Peyer's patch (tissue), 4 donors: ENCODE data around the gene OR52B4.
"Not testable (repeated sequence)": the region's sequence is repeated elsewhere in the genome, so short reads cannot be mapped to it uniquely, and the experiment has no call there.

ENCODE experiments used
- CTCF ChIP-seq, 6 experiments: fragments of 450-650 bp in 4 of 6; fragments of 200-600 bp in 2 of 6; sonication (generic) in 1 of 6; IDR thresholded peaks; one replicate each; pipeline ENCODE4 v1.5.1; 2017 to 2019; ENCODE audit warnings: antibody characterized with exemption in 6 of 6, mild to moderate bottlenecking in 3 of 6, moderate library complexity in 1 of 6
- POLR2A ChIP-seq, 2 donors: fragments of 450-650 bp; IDR thresholded peaks; one replicate each; pipeline ENCODE4 v1.5.1; 2017; ENCODE audit warnings: antibody characterized with exemption in 2 of 2, mild to moderate bottlenecking in 2 of 2, moderate library complexity in 2 of 2

GRCh38 chr11:4406206-4406605, 38.0 kb upstream of the OR52B4 start:
- not testable (repeated sequence) for TF ChIP-seq CTCF, POLR2A (IDR thresholded peaks at IDR 0.05)
